Testis (tissue), 2 donors: ENCODE results near the gene SPARC.

Experiments used
- POLR2A ChIP-seq: fragments of 450-650 bp; IDR thresholded peaks from one replicate; pipeline ENCODE4 v1.6.1; 2017; ENCODE audit warnings: antibody characterized with exemption, mild to moderate bottlenecking, moderate library complexity
- TF ChIP-seq, protein P1 (sequence below), 3 experiments: fragments of 450-650 bp in 2 of 3; fragments of 200-600 bp in 1 of 3; sonication (generic) in 1 of 3; IDR thresholded peaks; one replicate each; pipeline ENCODE4 v1.5.1; 2016 to 2019; ENCODE audit warnings: antibody characterized with exemption in 3 of 3, mild to moderate bottlenecking in 2 of 3, moderate library complexity in 1 of 3

DNA sequence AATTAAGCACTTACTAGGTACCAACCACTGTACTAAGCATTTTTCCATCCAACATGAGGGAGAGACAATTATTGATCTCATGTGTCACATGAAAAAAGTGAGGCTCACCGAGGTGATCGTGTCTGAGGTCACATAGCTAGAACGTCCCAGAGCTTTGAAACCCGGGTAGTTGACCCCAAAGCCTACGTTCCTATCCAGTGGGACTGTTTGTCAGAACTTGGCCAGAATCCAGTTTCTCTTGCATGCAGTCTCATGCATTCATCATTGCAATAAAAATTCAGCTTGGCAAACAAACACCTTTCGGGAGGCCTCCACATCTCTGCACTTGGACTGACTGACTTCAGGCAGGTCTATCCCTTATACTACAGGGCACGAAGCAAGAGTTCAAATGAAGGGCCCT, 72.2 kb downstream of the SPARC start:
- TF ChIP-seq, protein P1, sequence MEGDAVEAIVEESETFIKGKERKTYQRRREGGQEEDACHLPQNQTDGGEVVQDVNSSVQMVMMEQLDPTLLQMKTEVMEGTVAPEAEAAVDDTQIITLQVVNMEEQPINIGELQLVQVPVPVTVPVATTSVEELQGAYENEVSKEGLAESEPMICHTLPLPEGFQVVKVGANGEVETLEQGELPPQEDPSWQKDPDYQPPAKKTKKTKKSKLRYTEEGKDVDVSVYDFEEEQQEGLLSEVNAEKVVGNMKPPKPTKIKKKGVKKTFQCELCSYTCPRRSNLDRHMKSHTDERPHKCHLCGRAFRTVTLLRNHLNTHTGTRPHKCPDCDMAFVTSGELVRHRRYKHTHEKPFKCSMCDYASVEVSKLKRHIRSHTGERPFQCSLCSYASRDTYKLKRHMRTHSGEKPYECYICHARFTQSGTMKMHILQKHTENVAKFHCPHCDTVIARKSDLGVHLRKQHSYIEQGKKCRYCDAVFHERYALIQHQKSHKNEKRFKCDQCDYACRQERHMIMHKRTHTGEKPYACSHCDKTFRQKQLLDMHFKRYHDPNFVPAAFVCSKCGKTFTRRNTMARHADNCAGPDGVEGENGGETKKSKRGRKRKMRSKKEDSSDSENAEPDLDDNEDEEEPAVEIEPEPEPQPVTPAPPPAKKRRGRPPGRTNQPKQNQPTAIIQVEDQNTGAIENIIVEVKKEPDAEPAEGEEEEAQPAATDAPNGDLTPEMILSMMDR (IDR thresholded peaks at IDR 0.05) = no peak
- TF ChIP-seq POLR2A = no peak
